ENCODE results near the gene ACOX3. TPM values are rescaled to one million over a fixed set of nuclear protein-coding genes. Genes with fewer than 3 reads are reported as not detected.

The ACOX3 gene
- total and polyA plus RNA-seq, 4 donors = 11.4 to 24.6 (median 13.6) TPM

DNA sequence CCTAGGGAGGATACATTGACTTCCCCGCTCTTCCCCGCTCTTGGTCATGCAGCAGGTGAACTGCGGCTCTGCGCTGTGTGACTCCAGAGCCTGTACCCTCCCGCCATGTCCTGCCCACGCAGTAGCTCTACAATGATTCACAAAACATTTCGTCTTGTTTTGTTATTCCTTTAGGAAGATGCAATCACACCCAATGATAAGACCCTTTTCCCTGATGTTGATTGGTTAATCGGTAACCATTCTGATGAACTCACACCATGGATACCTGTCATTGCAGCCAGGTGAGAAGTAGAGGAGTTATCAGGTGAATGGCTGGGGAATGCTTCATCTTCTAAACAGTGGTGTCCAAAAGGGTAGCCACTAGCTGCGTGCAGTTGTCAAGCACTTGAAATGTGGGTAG is 23.3 kb upstream of the ACOX3 start:
- no peak overlapping the region for H3K4me3 ChIP-seq (ENCODE audit: low read depth in 1 of 3, low read length in 3 of 3)
- no peak overlapping the region for H3K9ac ChIP-seq (ENCODE audit: low read depth in 1 of 2, low read length in 2 of 2)
- WGBS = 97% methylated on average over 9 of the region's 9 CpGs
- TF ChIP-seq REST (IDR thresholded peaks at IDR 0.05) = no peak
- TF ChIP-seq RAD21 (IDR thresholded peaks at IDR 0.05) = no peak
- TF ChIP-seq ZBTB33 (IDR thresholded peaks at IDR 0.05) = no peak
- no peak for TF ChIP-seq CTCF (IDR thresholded peaks at IDR 0.05; ENCODE audit: low read depth, low read length, missing input control)
- no peak for TF ChIP-seq HNF4A (conservative IDR thresholded peaks at IDR 0.05)
- TF ChIP-seq GABPA (IDR thresholded peaks at IDR 0.05 in 1 of 2, conservative IDR thresholded peaks at IDR 0.05 in 1 of 2) = no peak
- no peak for TF ChIP-seq YY1 (IDR thresholded peaks at IDR 0.05)
- no peak for TF ChIP-seq EGR1 (IDR thresholded peaks at IDR 0.05; ENCODE audit: low read depth in 2 of 2)
- no peak for TF ChIP-seq TAF1 (conservative IDR thresholded peaks at IDR 0.05)
- TF ChIP-seq SP1 (IDR thresholded peaks at IDR 0.05) = no peak
- TF ChIP-seq NR2F2 (IDR thresholded peaks at IDR 0.05) = no peak
- peaks cover 9 to 60% (median 20%) of the 10 kb centered on the region in 4 donors for H3K36me3 ChIP-seq (ENCODE audit: control insufficient read depth in 4 of 4, insufficient read depth in 3 of 4, low read depth in 1 of 4, low read length in 3 of 4)
- H3K9me3 ChIP-seq (ENCODE audit: control insufficient read depth in 4 of 4, low read length in 3 of 4) = no peaks in the 10 kb centered on the region
- H3K27ac ChIP-seq (ENCODE audit: low read depth in 1 of 2, low read length in 2 of 2) = no peak overlapping the region
- no peak for DNase-seq (ENCODE audit: low spot score)
- H3K4me1 ChIP-seq (ENCODE audit: control insufficient read depth in 4 of 4, insufficient read depth in 4 of 4, low read length in 3 of 4) = peaks cover 0 to 3% (median 0%) of the 10 kb centered on the region in 4 donors
- no peaks in the 10 kb centered on the region for H3K27me3 ChIP-seq (ENCODE audit: control insufficient read depth in 4 of 4, insufficient read depth in 4 of 4, low read length in 3 of 4)

DNA sequence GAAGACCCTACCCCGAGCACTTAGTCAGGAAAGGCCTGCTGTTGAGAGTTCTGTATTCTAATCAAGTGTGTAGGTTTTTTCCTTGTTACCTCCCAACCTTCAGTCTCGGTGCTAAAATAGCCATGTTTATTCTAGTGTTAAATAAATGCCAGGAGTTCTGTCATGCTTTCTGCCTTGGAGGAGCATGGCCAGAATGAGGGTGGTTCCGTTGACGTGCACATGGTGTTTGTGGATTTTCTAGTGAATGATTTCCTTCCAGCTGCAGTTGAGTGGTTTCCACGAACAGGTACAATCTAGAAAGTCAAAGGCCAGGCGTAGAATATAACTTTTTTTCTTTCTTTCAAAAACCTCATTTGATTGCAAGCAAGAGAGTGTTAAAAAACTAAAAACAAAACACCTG is 21.1 kb upstream of the ACOX3 start:
- Histone ChIP-seq H3K27ac (ENCODE audit: low read depth in 1 of 2, low read length in 2 of 2) (no peak overlapping the region), H3K27me3 (ENCODE audit: control insufficient read depth in 4 of 4, insufficient read depth in 4 of 4, low read length in 3 of 4) (no peaks in the 10 kb centered on the region), H3K4me3 (ENCODE audit: low read depth in 1 of 3, low read length in 3 of 3) (no peak overlapping the region), H3K9ac (ENCODE audit: low read depth in 1 of 2, low read length in 2 of 2) (no peak overlapping the region), H3K36me3 (ENCODE audit: control insufficient read depth in 4 of 4, insufficient read depth in 3 of 4, low read depth in 1 of 4, low read length in 3 of 4) (peaks cover 6 to 57% (median 20%) of the 10 kb centered on the region in 4 donors), H3K4me1 (ENCODE audit: control insufficient read depth in 4 of 4, insufficient read depth in 4 of 4, low read length in 3 of 4) (peaks cover 0 to 3% (median 0%) of the 10 kb centered on the region in 4 donors), H3K9me3 (ENCODE audit: control insufficient read depth in 4 of 4, low read length in 3 of 4) (no peaks in the 10 kb centered on the region)
- DNase-seq (ENCODE audit: low spot score) = no peak
- TF ChIP-seq REST (IDR thresholded peaks at IDR 0.05) (no peak), RAD21 (IDR thresholded peaks at IDR 0.05) (no peak), HNF4G (IDR thresholded peaks at IDR 0.05) (no peak), FOXA2 (IDR thresholded peaks at IDR 0.05) (no peak), FOXA1 (IDR thresholded peaks at IDR 0.05) (no peak), TAF1 (conservative IDR thresholded peaks at IDR 0.05) (no peak)
- 93% methylated on average over 6 of the region's 6 CpGs for WGBS

All from liver (tissue), 9 donors.